Heart left ventricle (tissue), 13 donors: ENCODE measurements around the gene ANAPC15.

Experiments used
- POLR2A ChIP-seq, 2 donors: fragments of 450-650 bp; IDR thresholded peaks; one replicate each; pipeline ENCODE4 v1.6.1; 2017; ENCODE audit warnings: antibody characterized with exemption in 2 of 2, mild to moderate bottlenecking in 2 of 2, moderate library complexity in 2 of 2
- TF ChIP-seq, protein P1 (sequence below), 12 donors: fragments of 200-600 bp; sonication (generic) in 4 of 12; IDR thresholded peaks; one replicate each; pipeline versions ENCODE4 v1.5.0 to v1.8.0; 2018 to 2022; ENCODE audit warnings: antibody characterized with exemption in 12 of 12, mild to moderate bottlenecking in 5 of 12
- donor health status: ischemic (EF 13 %, LVEDD 7.1; RV severe dilation, severe dysfunction).
- donor health status: DM: no; HTN: yes; CAD: no.
- donor health status: DM: no; HTN: no; CAD: no.
- donor health status: ischemic (EF 25% LVEDD 6.9; RV normal size, moderate dysfunction).
- donor health status: ischemic (EF 25% LVEDD 5.7; RV mildly dilated, moderate dysfunction).
- donor health status: ischemic (EF 35%, LVEDD 5.7; RV mildly dilated, moderate dysfunction).
- donor health status: nonischemic (EF 11% LVEDD 7.7; RV severe dilation, severe dysfunction).
- donor health status: DM: yes; HTN: yes; CAD: no.
- donor health status: PGD.
- donor health status: ischemic (EF 29% LVEDD 5.4; RV normal size, mild dysfunction).
- donor health status: nonischemic (EF 23%, LVEDD 6.1; RV moderate dilation, normal function).

GRCh38 chr11:72125956-72126355 is 13.5 kb upstream of the ANAPC15 start:
- TF ChIP-seq, protein P1, sequence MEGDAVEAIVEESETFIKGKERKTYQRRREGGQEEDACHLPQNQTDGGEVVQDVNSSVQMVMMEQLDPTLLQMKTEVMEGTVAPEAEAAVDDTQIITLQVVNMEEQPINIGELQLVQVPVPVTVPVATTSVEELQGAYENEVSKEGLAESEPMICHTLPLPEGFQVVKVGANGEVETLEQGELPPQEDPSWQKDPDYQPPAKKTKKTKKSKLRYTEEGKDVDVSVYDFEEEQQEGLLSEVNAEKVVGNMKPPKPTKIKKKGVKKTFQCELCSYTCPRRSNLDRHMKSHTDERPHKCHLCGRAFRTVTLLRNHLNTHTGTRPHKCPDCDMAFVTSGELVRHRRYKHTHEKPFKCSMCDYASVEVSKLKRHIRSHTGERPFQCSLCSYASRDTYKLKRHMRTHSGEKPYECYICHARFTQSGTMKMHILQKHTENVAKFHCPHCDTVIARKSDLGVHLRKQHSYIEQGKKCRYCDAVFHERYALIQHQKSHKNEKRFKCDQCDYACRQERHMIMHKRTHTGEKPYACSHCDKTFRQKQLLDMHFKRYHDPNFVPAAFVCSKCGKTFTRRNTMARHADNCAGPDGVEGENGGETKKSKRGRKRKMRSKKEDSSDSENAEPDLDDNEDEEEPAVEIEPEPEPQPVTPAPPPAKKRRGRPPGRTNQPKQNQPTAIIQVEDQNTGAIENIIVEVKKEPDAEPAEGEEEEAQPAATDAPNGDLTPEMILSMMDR (IDR thresholded peaks at IDR 0.05): no peak
- TF ChIP-seq POLR2A (IDR thresholded peaks at IDR 0.05): no peak
